HG03460 (cell line): ENCODE data around the gene KDM6A.
"Not testable (repeated sequence)": the region's sequence is repeated elsewhere in the genome, so short reads cannot be mapped to it uniquely, and the experiment has no call there.

ENCODE experiments used
- ATAC-seq: cut with Tn5 transposase; IDR thresholded peaks from one replicate; pipeline ENCODE4 v1.9.1; 2021; ENCODE audit not compliant: unreplicated experiment

KDM6A gene

GRCh38 chrX:44918722-44919121, 45.7 kb downstream of the KDM6A start:
- ATAC-seq, result no peak

- no peak for ATAC-seq
These were observed 50.0 kb downstream of the KDM6A start for GRCh38 chrX:44922980-44923379.

GRCh38 chrX:44927398-44927797, 54.4 kb downstream of the KDM6A start:
- no peak for ATAC-seq

- ATAC-seq, result no peak
These were observed 58.5 kb downstream of the KDM6A start for GRCh38 chrX:44931441-44931973.

GRCh38 chrX:44935172-44935571, 62.2 kb downstream of the KDM6A start:
- no peak for ATAC-seq

- no peak for ATAC-seq
These were observed 62.7 kb downstream of the KDM6A start for GRCh38 chrX:44935640-44936039.

GRCh38 chrX:44937606-44938005, 64.6 kb downstream of the KDM6A start:
- ATAC-seq, result no peak

GRCh38 chrX:44938111-44938510, 65.1 kb downstream of the KDM6A start:
- ATAC-seq, result no peak

GRCh38 chrX:44940541-44940940, 67.6 kb downstream of the KDM6A start:
- ATAC-seq, result not testable (repeated sequence)

- ATAC-seq, result no peak
These were observed 70.0 kb downstream of the KDM6A start for GRCh38 chrX:44943007-44943406.

- ATAC-seq, result no peak
These were observed 71.9 kb downstream of the KDM6A start for GRCh38 chrX:44944894-44945293.

- ATAC-seq, result no peak
These were observed 72.7 kb downstream of the KDM6A start for GRCh38 chrX:44945736-44946135.

- ATAC-seq, result no peak
These were observed 73.8 kb downstream of the KDM6A start for GRCh38 chrX:44946771-44947170.

GRCh38 chrX:44947995-44948394, 75.0 kb downstream of the KDM6A start:
- ATAC-seq, result no peak

GRCh38 chrX:44948406-44948805, 75.4 kb downstream of the KDM6A start:
- ATAC-seq, result no peak

- ATAC-seq, result no peak
These were observed 76.1 kb downstream of the KDM6A start for GRCh38 chrX:44949125-44949524.

- ATAC-seq, result not testable (repeated sequence)
These were observed 77.7 kb downstream of the KDM6A start for GRCh38 chrX:44950471-44951366.

GRCh38 chrX:44951572-44952067, 78.6 kb downstream of the KDM6A start:
- ATAC-seq, result no peak

- no peak for ATAC-seq
These were observed 79.5 kb downstream of the KDM6A start for GRCh38 chrX:44952329-44953027.

GRCh38 chrX:44953734-44954502, 80.9 kb downstream of the KDM6A start:
- ATAC-seq, result no peak

GRCh38 chrX:44954562-44954961, 81.6 kb downstream of the KDM6A start:
- no peak for ATAC-seq
